AG04449 (cell line): ENCODE results near the gene MGST2.

Source experiments
- CTCF ChIA-PET: fragments of 350-600 bp; formaldehyde crosslinking; extraction: SDS; loops from one replicate; lab custom pipeline; 2021; ENCODE audit warnings: antibody characterized with exemption; lab: Yijun Ruan, JAX
- POLR2A ChIA-PET: fragments of 400-600, 350-600 bp; formaldehyde crosslinking; extraction: SDS; loops from one replicate; lab custom pipeline; 2020; ENCODE audit warnings: antibody characterized with exemption, inconsistent platforms; lab: Yijun Ruan, JAX
- DNase-seq: peaks from one replicate; pipeline ENCODE4 v3.0.0-alpha.2; 2010; ENCODE audit warnings: low read depth, low spot score
- H3K4me3 ChIP-seq: 2 replicates; pipeline ENCODE4 v1.5.1; 2011; ENCODE audit warnings: low read depth, mild to moderate bottlenecking, control low read depth, low read length
- TF ChIP-seq, protein P1 (sequence below): IDR thresholded peaks from one replicate; pipeline ENCODE4 v1.5.1; 2011; ENCODE audit warnings: mild to moderate bottlenecking, moderate library complexity, low read length, control low read depth, inconsistent platforms; ENCODE audit not compliant: insufficient read depth; ENCODE audit errors: missing control alignments

The MGST2 gene

GRCh38 chr4:139670775-139671174 lies 5.2 kb downstream of the MGST2 start:
- H3K4me3 ChIP-seq, result no peak overlapping the region
- ChIA-PET POLR2A (no interaction called here), CTCF (interaction anchor here (6.0 kb wide), 1 partner anchor 13 kb away, joined by 43 read pairs; no protein-coding TSS in a partner anchor)
- TF ChIP-seq, protein P1, sequence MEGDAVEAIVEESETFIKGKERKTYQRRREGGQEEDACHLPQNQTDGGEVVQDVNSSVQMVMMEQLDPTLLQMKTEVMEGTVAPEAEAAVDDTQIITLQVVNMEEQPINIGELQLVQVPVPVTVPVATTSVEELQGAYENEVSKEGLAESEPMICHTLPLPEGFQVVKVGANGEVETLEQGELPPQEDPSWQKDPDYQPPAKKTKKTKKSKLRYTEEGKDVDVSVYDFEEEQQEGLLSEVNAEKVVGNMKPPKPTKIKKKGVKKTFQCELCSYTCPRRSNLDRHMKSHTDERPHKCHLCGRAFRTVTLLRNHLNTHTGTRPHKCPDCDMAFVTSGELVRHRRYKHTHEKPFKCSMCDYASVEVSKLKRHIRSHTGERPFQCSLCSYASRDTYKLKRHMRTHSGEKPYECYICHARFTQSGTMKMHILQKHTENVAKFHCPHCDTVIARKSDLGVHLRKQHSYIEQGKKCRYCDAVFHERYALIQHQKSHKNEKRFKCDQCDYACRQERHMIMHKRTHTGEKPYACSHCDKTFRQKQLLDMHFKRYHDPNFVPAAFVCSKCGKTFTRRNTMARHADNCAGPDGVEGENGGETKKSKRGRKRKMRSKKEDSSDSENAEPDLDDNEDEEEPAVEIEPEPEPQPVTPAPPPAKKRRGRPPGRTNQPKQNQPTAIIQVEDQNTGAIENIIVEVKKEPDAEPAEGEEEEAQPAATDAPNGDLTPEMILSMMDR, result no peak
- no peak for DNase-seq

GRCh38 chr4:139672215-139672614 lies 6.6 kb downstream of the MGST2 start:
- H3K4me3 ChIP-seq, result no peak overlapping the region
- TF ChIP-seq, protein P1, result no peak
- CTCF ChIA-PET, result interaction anchor here (0.9 to 6.0 kb wide), 5 partner anchors 10 to 53 kb away, joined by 3 to 43 read pairs (median 3); no protein-coding TSS in a partner anchor
- no peak for DNase-seq
- POLR2A ChIA-PET, result interaction anchor here (0.6 kb wide), 1 partner anchor 583 kb away, joined by 3 read pairs; no protein-coding TSS in a partner anchor

- no peak overlapping the region for H3K4me3 ChIP-seq
- ChIA-PET CTCF (interaction anchor here (1.1 to 6.0 kb wide), 4 partner anchors 10 to 15 kb away, joined by 3 to 43 read pairs (median 4); no protein-coding TSS in a partner anchor), POLR2A (interaction anchor here (0.6 kb wide), 1 partner anchor 582 kb away, joined by 3 read pairs; no protein-coding TSS in a partner anchor)
- TF ChIP-seq, protein P1, result no peak
- DNase-seq, result no peak
Observed at GRCh38 chr4:139672732-139673131, 7.1 kb downstream of the MGST2 start.

DNA sequence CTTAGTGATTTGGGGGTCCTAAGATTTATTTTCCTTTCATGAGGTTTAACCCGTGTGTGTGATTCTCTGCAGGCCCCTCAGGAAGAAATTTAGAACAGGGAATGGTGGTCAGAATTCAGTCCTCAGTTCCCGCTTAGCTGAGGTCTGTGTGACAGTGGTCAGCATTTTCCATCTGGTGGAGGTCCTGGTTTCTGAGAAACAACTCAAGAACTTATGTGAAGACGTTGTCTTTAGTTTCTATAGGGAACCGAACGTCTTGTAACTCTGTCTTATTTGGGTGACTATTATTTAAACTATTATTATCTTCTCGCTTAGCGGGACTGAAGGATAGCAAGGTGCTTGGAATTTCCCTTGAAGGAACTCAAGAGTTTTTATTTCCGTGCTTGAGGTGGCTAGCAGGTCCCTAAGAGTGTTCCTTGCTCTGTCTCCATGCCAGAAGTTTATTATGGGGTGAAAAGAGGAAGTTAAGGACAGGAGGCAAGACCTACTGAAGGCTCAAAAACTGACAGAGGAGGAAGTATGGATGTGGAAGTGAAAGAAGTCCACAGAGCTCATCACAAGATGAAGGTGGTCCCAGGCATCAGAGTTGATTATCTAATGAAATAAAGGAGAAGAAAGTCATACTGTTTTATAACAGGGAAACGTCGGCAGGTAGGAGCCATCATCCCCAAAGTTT lies 9.4 kb downstream of the MGST2 start:
- no peak for DNase-seq
- ChIA-PET CTCF (interaction anchor here (6.0 kb wide), 1 partner anchor 18 kb away, joined by 43 read pairs; no protein-coding TSS in a partner anchor), POLR2A (no interaction called here)
- no peak overlapping the region for H3K4me3 ChIP-seq
- TF ChIP-seq, protein P1, result no peak

GRCh38 chr4:139675651-139676050 lies 10.0 kb downstream of the MGST2 start:
- POLR2A ChIA-PET, result no interaction called here
- CTCF ChIA-PET, result interaction anchor here (6.0 kb wide), 1 partner anchor 18 kb away, joined by 43 read pairs; no protein-coding TSS in a partner anchor
- DNase-seq, result no peak
- no peak overlapping the region for H3K4me3 ChIP-seq
- TF ChIP-seq, protein P1, result no peak

DNA sequence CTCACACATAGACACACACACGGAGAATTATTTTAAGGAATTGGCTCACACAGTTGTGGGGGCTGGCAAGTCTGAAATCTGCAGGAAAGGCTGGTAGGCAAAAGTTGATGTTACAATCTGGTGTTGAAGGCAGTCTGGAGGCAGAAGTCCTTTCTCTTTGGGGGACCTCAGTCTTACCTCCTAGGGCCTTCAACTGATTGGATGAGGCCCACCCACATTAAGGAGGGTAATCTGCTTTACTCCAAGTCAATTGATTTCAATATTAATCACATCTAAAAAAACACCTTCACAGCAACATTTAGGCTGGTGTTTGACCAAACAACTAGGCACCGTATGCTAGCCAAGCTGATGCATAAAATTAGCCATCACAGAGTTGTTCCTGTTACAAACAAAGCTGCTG lies 10.7 kb downstream of the MGST2 start:
- DNase-seq, result no peak
- POLR2A ChIA-PET, result no interaction called here
- CTCF ChIA-PET, result no interaction called here

More for the DNA sequence above, 10.7 kb downstream of the MGST2 start:
- TF ChIP-seq, protein P1, result no peak
- no peak overlapping the region for H3K4me3 ChIP-seq
